ENCODE data around the gene ACTL9. TPM values are rescaled to one million over a fixed set of nuclear protein-coding genes. Genes with fewer than 3 reads are reported as not detected.

The ACTL9 gene
- total and polyA plus RNA-seq, 2 of the 13 experiments (the other 11 are each of a cell fraction or from before 2014, with no cell fraction given) = not detected

DNA sequence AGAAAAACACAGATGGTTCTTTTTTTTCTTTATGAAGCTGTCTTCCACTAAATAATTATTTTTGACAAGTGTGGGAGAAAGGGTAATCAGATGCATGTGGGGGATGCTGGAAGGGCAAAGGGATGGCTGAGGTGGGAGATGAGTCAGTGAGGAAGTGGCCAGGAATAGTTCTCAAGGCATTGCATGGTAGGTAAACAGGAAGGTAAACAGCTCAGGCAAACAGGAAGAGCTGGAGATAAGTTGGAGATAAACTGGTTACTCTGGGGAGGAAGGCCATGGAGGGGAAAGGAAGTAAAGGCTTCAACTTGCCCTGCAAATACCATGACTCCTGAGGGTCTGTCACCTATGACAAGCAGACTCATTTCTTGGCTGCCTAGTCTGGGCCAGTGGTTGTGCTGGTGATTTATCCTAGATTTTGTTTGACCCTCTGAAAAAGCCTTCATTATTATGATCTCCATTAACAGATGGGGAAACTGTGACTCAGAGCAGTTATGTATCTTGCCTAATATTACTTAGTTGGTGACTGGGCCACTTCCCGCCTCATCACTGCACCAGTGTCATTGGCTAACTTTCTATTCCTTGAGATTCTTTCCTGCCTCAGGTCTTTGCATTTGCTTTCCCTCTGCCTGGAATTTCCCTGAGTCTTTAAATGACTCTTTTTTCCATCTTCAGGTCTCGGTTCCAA is 17.1 kb downstream of the ACTL9 start (continued):
- TF ChIP-seq, protein P1, sequence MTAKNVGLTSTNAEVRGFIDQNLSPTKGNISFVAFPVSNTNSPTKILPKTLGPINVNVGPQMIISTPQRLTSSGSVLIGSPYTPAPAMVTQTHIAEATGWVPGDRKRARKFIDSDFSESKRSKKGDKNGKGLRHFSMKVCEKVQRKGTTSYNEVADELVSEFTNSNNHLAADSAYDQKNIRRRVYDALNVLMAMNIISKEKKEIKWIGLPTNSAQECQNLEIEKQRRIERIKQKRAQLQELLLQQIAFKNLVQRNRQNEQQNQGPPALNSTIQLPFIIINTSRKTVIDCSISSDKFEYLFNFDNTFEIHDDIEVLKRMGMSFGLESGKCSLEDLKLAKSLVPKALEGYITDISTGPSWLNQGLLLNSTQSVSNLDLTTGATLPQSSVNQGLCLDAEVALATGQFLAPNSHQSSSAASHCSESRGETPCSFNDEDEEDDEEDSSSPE (CRISPR knock-in tag; IDR thresholded peaks at IDR 0.05) = no peak
- TF ChIP-seq NR2F6 (IDR thresholded peaks at IDR 0.05) = no peak
- no peak for TF ChIP-seq NR2F6 (CRISPR knock-in tag; IDR thresholded peaks at IDR 0.05)
- TF ChIP-seq IRX3 (CRISPR knock-in tag; IDR thresholded peaks at IDR 0.05; ENCODE audit: borderline replicate concordance, low read depth) = no peak
- TF ChIP-seq FOXA3 (CRISPR knock-in tag; IDR thresholded peaks at IDR 0.05) = peak; percentile 14; the same call in 1 of the 2 replicates
- no peak for TF ChIP-seq KDM5B (CRISPR knock-in tag; IDR thresholded peaks at IDR 0.05; ENCODE audit: borderline replicate concordance)
- TF ChIP-seq THYN1 (CRISPR knock-in tag; IDR thresholded peaks at IDR 0.05; ENCODE audit: borderline replicate concordance, low read depth) = no peak
- TF ChIP-seq ZMYM2 (CRISPR knock-in tag; IDR thresholded peaks at IDR 0.05) = no peak
- TF ChIP-seq, protein P2, sequence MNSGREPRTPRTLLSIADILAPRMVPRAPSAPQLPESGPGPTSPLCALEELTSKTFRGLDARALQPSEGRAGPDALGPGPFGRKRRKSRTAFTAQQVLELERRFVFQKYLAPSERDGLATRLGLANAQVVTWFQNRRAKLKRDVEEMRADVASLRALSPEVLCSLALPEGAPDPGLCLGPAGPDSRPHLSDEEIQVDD (CRISPR knock-in tag; IDR thresholded peaks at IDR 0.05; ENCODE audit: borderline replicate concordance) = no peak
- TF ChIP-seq ZNF749 (CRISPR knock-in tag; IDR thresholded peaks at IDR 0.05; ENCODE audit: borderline replicate concordance) = no peak
- TF ChIP-seq PRMT3 (CRISPR knock-in tag; IDR thresholded peaks at IDR 0.05; ENCODE audit: borderline replicate concordance, low read depth) = no peak

DNA sequence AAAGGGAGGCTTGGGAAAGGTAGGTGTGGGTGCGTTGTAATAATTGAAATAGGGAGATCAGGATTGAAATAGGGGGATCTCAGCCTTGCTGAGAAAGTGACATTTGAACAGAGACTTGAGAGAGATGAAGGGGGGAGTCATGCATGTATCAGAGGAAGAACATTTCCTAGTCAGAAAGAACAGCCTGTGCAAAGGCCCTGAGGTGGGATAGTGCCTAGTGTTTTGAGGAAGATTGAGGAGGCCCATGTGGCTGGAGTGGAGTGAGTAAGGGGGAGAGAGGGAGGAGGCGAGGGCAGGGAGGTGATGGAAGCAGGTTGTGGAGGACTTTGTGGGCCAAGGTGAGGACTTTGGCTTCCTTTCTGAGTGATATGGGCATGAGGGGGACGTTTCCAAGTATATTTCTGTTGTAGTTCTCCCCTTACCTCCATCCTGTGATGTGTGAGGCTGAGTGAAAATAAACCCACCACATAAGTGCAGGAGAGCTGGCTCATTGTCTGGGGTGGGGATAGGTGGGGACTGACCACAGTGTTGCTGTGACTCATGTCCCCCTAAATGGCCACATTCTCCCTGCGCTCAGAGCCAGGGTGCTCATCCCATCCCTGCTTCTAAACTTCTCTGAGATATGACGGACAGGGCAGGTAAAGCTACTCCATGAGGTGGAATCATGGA is 17.8 kb downstream of the ACTL9 start:
- 4% methylated on average over 5 of the region's 5 CpGs for WGBS (ENCODE audit: low lambda C conversion rate)
- Histone ChIP-seq H3K4me3 (replicated peaks in 1 of 3; ENCODE audit: insufficient read depth in 1 of 3, low read depth in 2 of 3, low read length in 3 of 3) (no peak overlapping the region), H3K9me3 (ENCODE audit: low read length) (peaks cover 7% of the 10 kb centered on the region; the same call in 1 of the 2 replicates), H3K36me3 (replicated peaks in 1 of 2; ENCODE audit: control insufficient read depth in 1 of 2, insufficient read depth in 2 of 2, low read length in 2 of 2) (no peaks in the 10 kb centered on the region), H4K20me1 (ENCODE audit: insufficient read depth, low read length) (no peaks in the 10 kb centered on the region), H3K4me1 (ENCODE audit: insufficient read depth, low read length) (no peaks in the 10 kb centered on the region), H3K4me2 (ENCODE audit: low read depth, low read length) (no peak overlapping the region), H3K9ac (ENCODE audit: insufficient read depth, low read depth, low read length) (no peak overlapping the region), H3K27ac (ENCODE audit: extremely low read length, insufficient read depth, low read length) (no peak overlapping the region), H3K27me3 (ENCODE audit: control insufficient read depth in 1 of 2, insufficient read depth in 2 of 2, low read length in 2 of 2) (no peaks in the 10 kb centered on the region), H2AFZ (ENCODE audit: low read length) (no peak overlapping the region), H3K79me2 (ENCODE audit: insufficient read depth, low read length) (no peaks in the 10 kb centered on the region)
- in situ Hi-C loops (cut with HindIII; ENCODE audit: extremely low pct_ligation_motif_present, low pct_unique_long_range_greater_than_20kb) = no loop called here
- POLR2A ChIA-PET = no interaction called here
- intact Hi-C loops (cut with micrococcal nuclease; ENCODE audit: unreplicated experiment) = no loop called here
- CTCF ChIA-PET (ENCODE audit: low intra/inter-chr PET ratio, low total read pairs) = no interaction called here
- no peak for DNase-seq (ENCODE audit: low spot score)
- no peak for FAIRE-seq
- ATAC-seq = no peak
- no TSS peak for BruUV-seq (replicated peaks)
- TF ChIP-seq, protein P3, sequence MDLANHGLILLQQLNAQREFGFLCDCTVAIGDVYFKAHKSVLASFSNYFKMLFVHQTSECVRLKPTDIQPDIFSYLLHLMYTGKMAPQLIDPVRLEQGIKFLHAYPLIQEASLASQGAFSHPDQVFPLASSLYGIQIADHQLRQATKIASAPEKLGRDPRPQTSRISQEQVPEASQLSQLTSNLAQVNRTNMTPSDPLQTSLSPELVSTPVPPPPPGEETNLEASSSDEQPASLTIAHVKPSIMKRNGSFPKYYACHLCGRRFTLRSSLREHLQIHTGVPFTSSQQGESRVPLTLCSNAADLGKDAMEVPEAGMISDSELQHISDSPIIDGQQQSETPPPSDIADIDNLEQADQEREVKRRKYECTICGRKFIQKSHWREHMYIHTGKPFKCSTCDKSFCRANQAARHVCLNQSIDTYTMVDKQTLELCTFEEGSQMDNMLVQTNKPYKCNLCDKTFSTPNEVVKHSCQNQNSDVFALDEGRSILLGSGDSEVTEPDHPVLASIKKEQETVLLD (CRISPR knock-in tag; IDR thresholded peaks at IDR 0.05; ENCODE audit: low read depth) = no peak
- TF ChIP-seq ELF4 (CRISPR knock-in tag; IDR thresholded peaks at IDR 0.05; ENCODE audit: borderline replicate concordance) (no peak), FOXA1 (IDR thresholded peaks at IDR 0.05) (no peak), FOXA1 (CRISPR knock-in tag; IDR thresholded peaks at IDR 0.05) (no peak)
- TF ChIP-seq, protein P4, sequence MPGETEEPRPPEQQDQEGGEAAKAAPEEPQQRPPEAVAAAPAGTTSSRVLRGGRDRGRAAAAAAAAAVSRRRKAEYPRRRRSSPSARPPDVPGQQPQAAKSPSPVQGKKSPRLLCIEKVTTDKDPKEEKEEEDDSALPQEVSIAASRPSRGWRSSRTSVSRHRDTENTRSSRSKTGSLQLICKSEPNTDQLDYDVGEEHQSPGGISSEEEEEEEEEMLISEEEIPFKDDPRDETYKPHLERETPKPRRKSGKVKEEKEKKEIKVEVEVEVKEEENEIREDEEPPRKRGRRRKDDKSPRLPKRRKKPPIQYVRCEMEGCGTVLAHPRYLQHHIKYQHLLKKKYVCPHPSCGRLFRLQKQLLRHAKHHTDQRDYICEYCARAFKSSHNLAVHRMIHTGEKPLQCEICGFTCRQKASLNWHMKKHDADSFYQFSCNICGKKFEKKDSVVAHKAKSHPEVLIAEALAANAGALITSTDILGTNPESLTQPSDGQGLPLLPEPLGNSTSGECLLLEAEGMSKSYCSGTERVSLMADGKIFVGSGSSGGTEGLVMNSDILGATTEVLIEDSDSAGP (CRISPR knock-in tag; IDR thresholded peaks at IDR 0.05; ENCODE audit: borderline replicate concordance) = no peak
- TF ChIP-seq, protein P5, sequence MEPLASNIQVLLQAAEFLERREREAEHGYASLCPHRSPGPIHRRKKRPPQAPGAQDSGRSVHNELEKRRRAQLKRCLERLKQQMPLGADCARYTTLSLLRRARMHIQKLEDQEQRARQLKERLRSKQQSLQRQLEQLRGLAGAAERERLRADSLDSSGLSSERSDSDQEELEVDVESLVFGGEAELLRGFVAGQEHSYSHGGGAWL (CRISPR knock-in tag; IDR thresholded peaks at IDR 0.05) = no peak

All from HepG2 (cell line).